ENCODE measurements around the gene JMJD7.
A peak's percentile ranks its signal among the peaks of the same experiment; 100 is the strongest.

JMJD7 gene

GRCh38 chr15:41827880-41828806 lies at the start of gene JMJD7:
Gene JMJD7 (plus strand): TSS chr15:41828092. CDS start chr15:41828125, 33 bp downstream.
- Mint-ChIP-seq H3K36me3 (peaks cover 17% of the 10 kb centered on the region), H3K9me3 (no peaks in the 10 kb centered on the region), H3K27ac (peak within 1 kb of the TSS; percentile 86), H3K4me3 (peak within 1 kb of the TSS; percentile 93), H3K4me1 (peaks cover 51% of the 10 kb centered on the region), H3K27me3 (peaks cover 10% of the 10 kb centered on the region)
- CTCF ChIA-PET, result interaction anchor here (0.8 to 1.7 kb wide), 2 partner anchors 77 to 109 kb away, joined by 3 to 4 read pairs; no protein-coding TSS in a partner anchor
- peak; percentile 96 for DNase-seq

GRCh38 chr15:41778521-41778920 lies 49.4 kb upstream of the JMJD7 start:
- H3K36me3 Mint-ChIP-seq, result peaks cover 11% of the 10 kb centered on the region
- no peak overlapping the region for H3K27ac Mint-ChIP-seq
- H3K4me1 Mint-ChIP-seq, result peaks cover 75% of the 10 kb centered on the region
- H3K9me3 Mint-ChIP-seq, result no peaks in the 10 kb centered on the region
- H3K4me3 Mint-ChIP-seq, result no peak overlapping the region
- DNase-seq, result no peak
- CTCF ChIA-PET, result interaction anchor here (0.6 to 5.9 kb wide), 4 partner anchors 18 to 126 kb away, joined by 3 to 46 read pairs (median 4); no protein-coding TSS in a partner anchor
- H3K27me3 Mint-ChIP-seq, result no peaks in the 10 kb centered on the region

GRCh38 chr15:41779662-41780157 lies 48.2 kb upstream of the JMJD7 start:
- no peak overlapping the region for H3K4me3 Mint-ChIP-seq
- DNase-seq, result no peak

DNA sequence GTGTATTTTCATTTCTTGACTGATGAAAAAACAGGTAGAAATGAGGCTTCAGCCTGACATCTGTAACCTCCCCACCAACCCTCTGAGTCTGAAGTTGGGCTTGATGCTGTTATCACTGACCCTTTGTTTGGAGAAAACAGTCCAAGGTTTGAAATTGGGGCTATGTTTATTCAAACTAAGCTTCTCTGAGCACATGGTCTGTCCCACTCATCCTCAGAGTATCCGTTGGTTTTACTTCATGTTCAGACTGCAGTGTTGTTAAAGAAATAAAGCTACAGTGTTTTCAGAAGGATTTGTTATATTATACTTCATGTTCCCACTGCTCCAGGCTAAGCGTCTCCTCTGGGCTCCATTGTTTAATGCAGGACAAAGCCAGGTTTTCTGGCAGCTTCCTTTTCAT lies 47.6 kb upstream of the JMJD7 start:
- CTCF ChIA-PET, result interaction anchor here (0.6 to 5.9 kb wide), 2 partner anchors 31 to 1742 kb away, joined by 3 to 46 read pairs; no protein-coding TSS in a partner anchor
- peaks cover 11% of the 10 kb centered on the region for H3K36me3 Mint-ChIP-seq
- peak overlapping the region; percentile 61 for H3K27ac Mint-ChIP-seq
- no peaks in the 10 kb centered on the region for H3K9me3 Mint-ChIP-seq
- no peak overlapping the region for H3K4me3 Mint-ChIP-seq
- H3K4me1 Mint-ChIP-seq, result peaks cover 64% of the 10 kb centered on the region
- H3K27me3 Mint-ChIP-seq, result no peaks in the 10 kb centered on the region
- DNase-seq, result no peak

More at GRCh38 chr15:41779662-41780157, 48.2 kb upstream of the JMJD7 start:
- peak overlapping the region; percentile 61 for H3K27ac Mint-ChIP-seq
- H3K36me3 Mint-ChIP-seq, result peaks cover 11% of the 10 kb centered on the region
- peaks cover 69% of the 10 kb centered on the region for H3K4me1 Mint-ChIP-seq
- CTCF ChIA-PET, result interaction anchor here (1.7 to 5.9 kb wide), 2 partner anchors 31 to 125 kb away, joined by 4 to 46 read pairs; no protein-coding TSS in a partner anchor
- H3K9me3 Mint-ChIP-seq, result no peaks in the 10 kb centered on the region
- H3K27me3 Mint-ChIP-seq, result no peaks in the 10 kb centered on the region

DNA sequence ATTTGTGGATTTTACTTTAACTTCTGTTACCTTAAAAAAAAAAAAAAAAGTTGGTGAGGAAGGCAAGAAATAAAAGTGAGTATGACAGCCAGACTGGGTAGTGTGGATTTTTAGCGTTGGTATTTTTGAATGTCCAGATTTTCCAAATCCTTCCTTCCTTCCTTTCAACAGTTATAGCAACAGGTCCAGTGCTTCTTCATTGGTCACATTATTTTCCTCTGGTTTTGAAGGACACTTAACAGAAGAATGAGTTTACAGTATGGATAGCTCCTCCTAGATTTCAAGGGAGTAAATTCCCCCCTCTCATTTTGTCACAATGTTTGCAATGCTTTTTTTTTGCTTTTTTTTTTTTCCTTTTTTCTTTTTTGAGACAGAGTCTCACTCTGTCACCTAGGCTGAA lies 47.2 kb upstream of the JMJD7 start:
- CTCF ChIA-PET, result interaction anchor here (0.6 to 5.9 kb wide), 3 partner anchors 9 to 1742 kb away, joined by 3 to 46 read pairs (median 4); no protein-coding TSS in a partner anchor
- peaks cover 60% of the 10 kb centered on the region for H3K4me1 Mint-ChIP-seq
- H3K27ac Mint-ChIP-seq, result no peak overlapping the region
- no peaks in the 10 kb centered on the region for H3K27me3 Mint-ChIP-seq
- no peak overlapping the region for H3K4me3 Mint-ChIP-seq
- peaks cover 10% of the 10 kb centered on the region for H3K36me3 Mint-ChIP-seq
- no peaks in the 10 kb centered on the region for H3K9me3 Mint-ChIP-seq
- no peak for DNase-seq

- no peaks in the 10 kb centered on the region for H3K9me3 Mint-ChIP-seq
- no peak overlapping the region for H3K27ac Mint-ChIP-seq
- peaks cover 10% of the 10 kb centered on the region for H3K36me3 Mint-ChIP-seq
- H3K4me1 Mint-ChIP-seq, result peaks cover 42% of the 10 kb centered on the region
- DNase-seq, result no peak
- no peaks in the 10 kb centered on the region for H3K27me3 Mint-ChIP-seq
- CTCF ChIA-PET, result interaction anchor here (1.2 to 2.4 kb wide), 3 partner anchors 8 to 28 kb away, joined by 4 to 13 read pairs (median 8); partner anchors contain the start of gene MAPKBP1
- H3K4me3 Mint-ChIP-seq, result no peak overlapping the region
Observed at GRCh38 chr15:41782371-41783282, 45.3 kb upstream of the JMJD7 start.

GRCh38 chr15:41783296-41783695 lies 44.6 kb upstream of the JMJD7 start:
- no peak for DNase-seq
- H3K4me3 Mint-ChIP-seq, result no peak overlapping the region
- CTCF ChIA-PET, result interaction anchor here (1.2 to 2.4 kb wide), 3 partner anchors 8 to 28 kb away, joined by 4 to 13 read pairs (median 8); partner anchors contain the start of gene MAPKBP1
- H3K36me3 Mint-ChIP-seq, result peaks cover 10% of the 10 kb centered on the region
- peaks cover 36% of the 10 kb centered on the region for H3K4me1 Mint-ChIP-seq
- H3K27me3 Mint-ChIP-seq, result no peaks in the 10 kb centered on the region
- H3K9me3 Mint-ChIP-seq, result no peaks in the 10 kb centered on the region
- no peak overlapping the region for H3K27ac Mint-ChIP-seq

DNA sequence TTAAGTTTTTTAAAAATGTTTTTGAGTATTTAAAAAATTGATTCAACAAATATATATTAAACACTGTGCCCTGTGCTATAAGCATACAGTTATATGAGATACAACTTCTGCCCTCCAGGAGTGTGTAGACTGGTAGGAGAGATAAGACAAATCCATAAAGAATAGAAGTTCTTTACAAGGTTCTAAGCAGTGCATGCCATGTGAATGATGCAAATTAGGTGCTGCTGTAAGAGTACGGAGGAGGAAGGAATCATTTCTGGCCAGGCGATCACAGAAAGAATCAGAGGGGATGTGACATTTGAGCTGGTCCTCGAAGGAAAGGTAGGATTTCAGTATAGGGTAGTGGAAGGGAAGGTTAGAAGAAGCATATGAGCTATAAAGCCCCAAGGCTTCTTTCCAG lies 39.6 kb upstream of the JMJD7 start:
- Mint-ChIP-seq H3K36me3 (no peaks in the 10 kb centered on the region), H3K27me3 (no peaks in the 10 kb centered on the region), H3K4me1 (peaks cover 43% of the 10 kb centered on the region), H3K27ac (no peak overlapping the region), H3K4me3 (no peak overlapping the region), H3K9me3 (no peaks in the 10 kb centered on the region)
- no peak for DNase-seq
- CTCF ChIA-PET, result interaction anchor here (1.9 to 2.7 kb wide), 2 partner anchors 14 to 24 kb away, joined by 5 to 10 read pairs; partner anchors contain the start of gene MAPKBP1

GRCh38 chr15:41789236-41789635 lies 38.7 kb upstream of the JMJD7 start:
- no peaks in the 10 kb centered on the region for H3K27me3 Mint-ChIP-seq
- DNase-seq, result no peak
- no peaks in the 10 kb centered on the region for H3K9me3 Mint-ChIP-seq
- H3K36me3 Mint-ChIP-seq, result no peaks in the 10 kb centered on the region
- CTCF ChIA-PET, result interaction anchor here (2.7 kb wide), 1 partner anchor 15 kb away, joined by 10 read pairs; the partner anchor contains the start of gene MAPKBP1
- H3K27ac Mint-ChIP-seq, result peak overlapping the region; percentile 35
- H3K4me1 Mint-ChIP-seq, result peaks cover 43% of the 10 kb centered on the region
- H3K4me3 Mint-ChIP-seq, result no peak overlapping the region

- CTCF ChIA-PET, result interaction anchor here (0.5 to 2.7 kb wide), 3 partner anchors 9 to 21 kb away, joined by 4 to 10 read pairs (median 7); partner anchors contain the start of gene MAPKBP1
- no peak overlapping the region for H3K27ac Mint-ChIP-seq
- H3K9me3 Mint-ChIP-seq, result no peaks in the 10 kb centered on the region
- peaks cover 45% of the 10 kb centered on the region for H3K4me1 Mint-ChIP-seq
- no peaks in the 10 kb centered on the region for H3K36me3 Mint-ChIP-seq
- no peak overlapping the region for H3K4me3 Mint-ChIP-seq
- no peaks in the 10 kb centered on the region for H3K27me3 Mint-ChIP-seq
- DNase-seq, result no peak
Observed at GRCh38 chr15:41789662-41790061, 38.2 kb upstream of the JMJD7 start.

DNA sequence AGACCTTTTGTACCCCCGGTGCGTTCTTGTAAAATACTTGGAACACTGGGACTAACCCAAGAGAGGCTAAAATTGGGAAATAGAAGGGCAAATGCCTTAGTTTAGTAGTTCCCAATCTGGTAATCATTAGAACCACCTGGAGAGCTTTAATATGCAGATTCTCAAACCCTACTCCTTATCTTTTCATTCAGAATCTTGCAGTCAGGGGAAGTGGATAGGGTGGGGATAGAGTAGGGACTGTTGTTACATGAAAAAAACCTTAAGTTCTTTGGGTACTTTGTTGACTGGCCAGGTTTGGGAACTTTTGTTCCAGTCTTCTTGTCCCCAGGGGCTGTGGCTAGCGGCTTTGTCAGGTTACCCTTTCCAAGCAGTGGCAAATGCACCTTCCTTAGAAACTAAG lies 37.7 kb upstream of the JMJD7 start:
- H3K27me3 Mint-ChIP-seq, result no peaks in the 10 kb centered on the region
- H3K27ac Mint-ChIP-seq, result no peak overlapping the region
- H3K36me3 Mint-ChIP-seq, result no peaks in the 10 kb centered on the region
- CTCF ChIA-PET, result interaction anchor here (0.5 to 2.7 kb wide), 3 partner anchors 9 to 21 kb away, joined by 4 to 10 read pairs (median 7); partner anchors contain the start of gene MAPKBP1
- no peak for DNase-seq
- H3K9me3 Mint-ChIP-seq, result no peaks in the 10 kb centered on the region
- peaks cover 48% of the 10 kb centered on the region for H3K4me1 Mint-ChIP-seq
- H3K4me3 Mint-ChIP-seq, result no peak overlapping the region

DNA sequence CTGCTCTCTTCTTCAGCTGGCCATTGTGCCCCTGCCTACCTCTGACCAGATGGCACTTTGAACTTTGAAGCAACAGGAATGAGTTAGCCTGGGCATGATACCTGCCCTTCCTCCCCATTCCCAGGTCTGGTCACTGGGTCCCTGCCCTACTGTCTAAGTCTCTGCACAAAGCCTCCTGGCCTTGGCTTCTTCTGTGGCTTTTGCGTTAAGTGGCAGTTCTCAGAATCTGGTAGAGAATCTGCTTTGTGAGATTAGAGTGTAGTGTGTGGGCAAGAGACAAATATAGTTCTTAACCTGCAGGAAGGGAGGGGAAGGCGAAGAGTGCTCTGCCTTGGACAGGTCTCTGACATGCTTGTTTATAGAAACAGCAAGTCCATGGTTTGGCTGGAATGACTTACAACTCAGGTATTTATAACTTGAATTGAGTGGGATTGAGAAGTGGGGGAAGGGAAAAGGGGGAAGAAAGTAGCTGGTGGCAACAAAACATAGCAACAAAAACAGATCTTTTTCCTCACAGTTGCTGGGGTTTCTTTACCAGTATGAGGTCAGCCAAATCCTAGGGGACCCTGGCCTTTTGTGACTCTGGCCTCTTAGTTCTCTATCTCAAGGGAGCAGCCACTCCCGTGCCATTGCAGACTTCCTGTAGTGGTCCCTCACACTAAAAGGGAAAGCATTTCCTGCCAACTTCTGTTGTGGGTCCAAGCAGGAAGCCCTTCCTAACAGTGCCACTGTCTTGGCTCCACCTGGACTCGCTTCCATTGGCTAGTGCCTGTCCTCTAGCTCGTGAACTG lies 36.9 kb upstream of the JMJD7 start:
- Mint-ChIP-seq H3K4me3 (peak overlapping the region; percentile 54), H3K27me3 (no peaks in the 10 kb centered on the region), H3K27ac (peak overlapping the region; percentile 84), H3K36me3 (no peaks in the 10 kb centered on the region), H3K9me3 (no peaks in the 10 kb centered on the region), H3K4me1 (peaks cover 53% of the 10 kb centered on the region)
- DNase-seq, result no peak
- CTCF ChIA-PET, result interaction anchor here (1.0 to 2.7 kb wide), 4 partner anchors 11 to 20 kb away, joined by 3 to 10 read pairs (median 6); partner anchors contain the start of gene MAPKBP1
